ENCODE results near the gene SLC16A8.

SLC16A8 gene

DNA sequence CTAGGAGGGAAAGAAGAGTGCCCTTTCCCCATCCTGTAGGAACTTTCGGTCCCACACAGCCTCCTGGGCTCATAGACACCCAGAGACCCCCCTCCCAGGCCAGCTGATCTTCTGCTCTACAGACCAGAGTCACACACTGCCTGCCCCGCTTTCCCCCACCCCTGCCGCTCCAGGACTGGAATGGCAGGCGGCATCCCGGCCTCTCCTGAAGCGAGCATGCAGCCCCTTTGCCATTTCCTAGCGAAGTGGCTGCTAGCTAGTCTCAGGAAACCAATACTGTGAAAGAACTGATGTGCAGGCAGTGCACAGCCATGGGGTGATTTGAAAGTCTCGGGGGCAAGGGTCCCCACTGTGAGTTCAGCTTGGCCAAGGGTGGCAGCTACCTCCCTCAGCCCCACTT, 18.4 kb downstream of the SLC16A8 start:
- TF ChIP-seq, protein P1, sequence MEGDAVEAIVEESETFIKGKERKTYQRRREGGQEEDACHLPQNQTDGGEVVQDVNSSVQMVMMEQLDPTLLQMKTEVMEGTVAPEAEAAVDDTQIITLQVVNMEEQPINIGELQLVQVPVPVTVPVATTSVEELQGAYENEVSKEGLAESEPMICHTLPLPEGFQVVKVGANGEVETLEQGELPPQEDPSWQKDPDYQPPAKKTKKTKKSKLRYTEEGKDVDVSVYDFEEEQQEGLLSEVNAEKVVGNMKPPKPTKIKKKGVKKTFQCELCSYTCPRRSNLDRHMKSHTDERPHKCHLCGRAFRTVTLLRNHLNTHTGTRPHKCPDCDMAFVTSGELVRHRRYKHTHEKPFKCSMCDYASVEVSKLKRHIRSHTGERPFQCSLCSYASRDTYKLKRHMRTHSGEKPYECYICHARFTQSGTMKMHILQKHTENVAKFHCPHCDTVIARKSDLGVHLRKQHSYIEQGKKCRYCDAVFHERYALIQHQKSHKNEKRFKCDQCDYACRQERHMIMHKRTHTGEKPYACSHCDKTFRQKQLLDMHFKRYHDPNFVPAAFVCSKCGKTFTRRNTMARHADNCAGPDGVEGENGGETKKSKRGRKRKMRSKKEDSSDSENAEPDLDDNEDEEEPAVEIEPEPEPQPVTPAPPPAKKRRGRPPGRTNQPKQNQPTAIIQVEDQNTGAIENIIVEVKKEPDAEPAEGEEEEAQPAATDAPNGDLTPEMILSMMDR (IDR thresholded peaks at IDR 0.05; ENCODE audit: low read length, missing control alignments), result no peak
- no peak overlapping the region for H3K4me3 ChIP-seq (replicated peaks; ENCODE audit: low read depth, low read length)
- no peak for DNase-seq (ENCODE audit: low read depth)

GRCh38 chr22:38062791-38063190, 21.2 kb downstream of the SLC16A8 start:
- TF ChIP-seq, protein P1 (IDR thresholded peaks at IDR 0.05; ENCODE audit: low read length, missing control alignments), result no peak
- no peak overlapping the region for H3K4me3 ChIP-seq (replicated peaks; ENCODE audit: low read depth, low read length)
- DNase-seq (ENCODE audit: low read depth), result no peak

- H3K4me3 ChIP-seq (replicated peaks; ENCODE audit: low read depth, low read length), result peak within 1 kb of the TSS; percentile 57
- DNase-seq (ENCODE audit: low read depth), result peak; percentile 92
- TF ChIP-seq, protein P1 (IDR thresholded peaks at IDR 0.05; ENCODE audit: low read length, missing control alignments), result no peak
These were observed 26.8 kb downstream of the SLC16A8 start, which contains the start of gene PICK1 for GRCh38 chr22:38056969-38057891. Gene PICK1, plus strand, starts transcription at chr22:38057404. Its CDS starts 406 bp downstream, at chr22:38057810.

DNA sequence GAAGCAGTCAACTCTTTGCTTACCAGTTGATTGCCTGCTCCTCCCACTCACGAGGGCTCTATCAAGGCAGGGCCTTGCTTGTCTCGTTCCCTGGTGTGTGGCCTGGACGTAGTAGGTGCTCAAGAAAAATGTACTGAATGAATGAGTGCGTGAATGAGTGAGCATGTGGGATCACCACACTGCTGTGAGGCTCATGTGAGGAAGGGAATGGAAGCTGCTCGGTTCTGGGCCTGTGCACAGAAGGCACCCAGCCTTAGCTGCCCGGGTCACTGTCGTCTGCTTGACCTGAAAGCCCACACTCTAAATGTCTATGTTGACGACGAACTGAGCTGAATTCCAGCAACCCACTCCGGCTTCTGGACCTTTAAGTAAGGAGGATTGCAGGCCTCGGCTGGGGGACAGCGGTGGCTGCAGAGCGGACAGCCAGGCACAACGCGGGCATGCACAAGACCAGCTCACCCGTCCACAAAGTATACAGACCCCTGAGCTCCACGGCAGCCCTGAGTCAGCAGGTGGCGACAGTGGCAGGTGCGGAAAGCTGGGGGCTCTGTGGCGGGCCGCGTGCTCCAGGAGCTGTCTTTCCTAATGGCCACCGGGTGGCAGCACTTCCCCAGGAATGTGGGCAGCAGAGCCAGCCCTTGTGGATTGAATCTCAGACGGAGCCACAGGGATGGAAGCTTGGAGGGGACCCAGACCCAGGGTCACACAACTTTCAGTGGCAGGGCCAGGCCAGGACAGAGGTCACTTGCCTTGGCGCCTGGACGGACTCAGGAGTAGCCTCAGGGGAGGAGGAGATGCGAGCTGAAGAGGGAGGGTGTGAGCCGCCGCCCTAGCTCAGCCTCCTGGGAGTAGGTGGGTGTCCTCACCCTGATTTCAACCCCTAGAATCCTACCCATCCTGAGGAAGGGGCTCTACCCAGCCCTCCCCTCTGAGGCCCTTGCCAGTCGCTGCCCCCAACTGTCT, 31.8 kb downstream of the SLC16A8 start:
- H3K4me3 ChIP-seq (replicated peaks; ENCODE audit: low read depth, low read length), result no peak overlapping the region
- peak; percentile 75 for DNase-seq (ENCODE audit: low read depth)

GRCh38 chr22:38051261-38051660, 32.7 kb downstream of the SLC16A8 start:
- TF ChIP-seq, protein P1 (IDR thresholded peaks at IDR 0.05; ENCODE audit: low read length, missing control alignments), result no peak
- H3K4me3 ChIP-seq (replicated peaks; ENCODE audit: low read depth, low read length), result no peak overlapping the region
- no peak for DNase-seq (ENCODE audit: low read depth)

More for the DNA sequence above, 31.8 kb downstream of the SLC16A8 start:
- TF ChIP-seq, protein P1 (IDR thresholded peaks at IDR 0.05; ENCODE audit: low read length, missing control alignments), result peak; percentile 62

GRCh38 chr22:38050720-38051119, 33.3 kb downstream of the SLC16A8 start:
- TF ChIP-seq, protein P1 (IDR thresholded peaks at IDR 0.05; ENCODE audit: low read length, missing control alignments), result no peak
- no peak overlapping the region for H3K4me3 ChIP-seq (replicated peaks; ENCODE audit: low read depth, low read length)
- no peak for DNase-seq (ENCODE audit: low read depth)

All from fibroblast of pulmonary artery (primary cell).